Fibroblast of skin of right quadriceps (primary cell): ENCODE results near the gene ACTR1B.
"Not testable (repeated sequence)": the region's sequence is repeated elsewhere in the genome, so short reads cannot be mapped to it uniquely, and the experiment has no call there.

ENCODE experiments used
- DNase-seq: peaks from one replicate; pipeline ENCODE4 v3.0.0-alpha.2; 2013

The ACTR1B gene

GRCh38 chr2:97608745-97609144 lies 55.1 kb downstream of the ACTR1B start:
- not testable (repeated sequence) for DNase-seq
